T47D (cell line): ENCODE data around the gene IFFO2.

Experiments
- DNase-seq, 2 experiments: peaks; one replicate each; pipeline versions ENCODE4 v3.0.0 to v3.0.0-alpha.2; 2011 to 2012; ENCODE audit warnings: low read depth in 1 of 2, low spot score in 1 of 2
- JUND ChIP-seq: IDR thresholded peaks from 2 replicates; pipeline ENCODE4 v1.6.1; 2012; ENCODE audit warnings: low read depth
- in situ Hi-C: cut with HindIII; loops from 2 replicates; pipeline ENCODE4 v1.10.0; 2016; ENCODE audit warnings: low sequenced_read_pairs, low pct_unique_long_range_greater_than_20kb

The IFFO2 gene

DNA sequence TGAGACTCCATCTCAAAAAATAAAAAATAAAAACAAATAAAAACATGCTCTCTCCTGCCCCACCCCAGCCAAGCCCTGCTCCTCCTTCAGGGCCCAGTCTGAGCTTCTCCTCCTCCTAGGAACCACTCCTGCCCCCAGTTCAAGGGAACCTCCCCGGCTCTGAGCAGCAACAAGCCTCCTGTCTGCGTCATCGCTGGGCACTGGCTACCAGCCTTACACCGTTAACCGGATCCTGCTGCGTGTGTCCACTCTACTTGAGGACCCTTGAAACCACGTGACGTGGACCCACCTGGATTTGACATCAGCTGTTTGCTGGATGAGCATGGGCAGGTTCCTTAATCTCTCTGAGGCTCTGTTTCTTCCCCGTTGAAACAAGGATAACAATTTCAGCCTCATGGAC is 95.4 kb downstream of the IFFO2 start:
- in situ Hi-C loops, result no loop called here
- TF ChIP-seq JUND, result no peak
- no peak for DNase-seq

DNA sequence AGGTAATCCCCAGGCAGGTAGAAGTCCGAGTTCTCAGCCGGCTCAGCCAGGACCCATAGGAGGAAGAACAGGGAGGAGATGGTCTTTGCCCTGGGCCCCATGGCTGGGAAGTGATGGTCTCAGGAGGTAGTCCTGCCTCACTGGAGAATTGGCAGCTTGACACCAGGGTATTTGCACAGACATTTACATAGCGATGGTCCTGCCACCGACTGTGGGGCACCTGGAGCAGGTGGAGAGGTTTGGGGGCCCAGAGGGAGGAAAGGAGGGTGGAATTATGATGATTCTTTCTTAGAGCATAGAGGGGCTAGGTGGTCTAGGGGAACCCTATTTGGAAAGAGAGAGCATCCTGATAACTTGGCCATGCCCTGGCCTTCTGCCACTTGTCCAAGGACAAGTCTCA is 96.9 kb downstream of the IFFO2 start, which contains the start of gene TAS1R2:
Gene TAS1R2 (minus strand): TSS at position 101 of the 400 bp plus-strand sequence. CDS start 0 bp downstream, at position 101.
- no peak for TF ChIP-seq JUND
- in situ Hi-C loops, result no loop called here
- DNase-seq, result no peak

DNA sequence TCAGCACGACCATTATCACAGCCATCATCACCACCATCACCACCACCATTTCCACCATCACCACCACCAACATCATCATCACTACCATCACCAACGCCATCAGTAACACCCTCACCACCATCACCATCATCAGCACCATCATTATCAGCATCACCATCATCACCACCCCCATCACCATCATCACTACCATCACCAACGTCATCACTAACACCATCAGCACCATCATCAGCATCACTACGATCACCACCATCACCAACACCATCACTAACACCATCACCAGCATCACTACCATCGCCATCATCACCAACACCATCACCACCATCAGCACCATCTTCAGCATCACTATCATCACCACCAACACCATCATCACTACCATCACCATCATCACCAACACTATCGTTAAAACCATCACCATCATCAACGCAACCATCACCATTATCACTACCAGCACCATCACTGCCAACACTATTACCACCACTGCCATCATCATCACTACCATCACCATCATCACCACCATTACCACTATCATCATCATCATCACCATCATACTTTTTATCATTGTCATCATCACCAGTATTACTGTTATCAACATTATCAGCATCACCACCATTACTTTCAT is 98.3 kb downstream of the IFFO2 start:
- TF ChIP-seq JUND, result no peak
- in situ Hi-C loops, result no loop called here
- no peak for DNase-seq

DNA sequence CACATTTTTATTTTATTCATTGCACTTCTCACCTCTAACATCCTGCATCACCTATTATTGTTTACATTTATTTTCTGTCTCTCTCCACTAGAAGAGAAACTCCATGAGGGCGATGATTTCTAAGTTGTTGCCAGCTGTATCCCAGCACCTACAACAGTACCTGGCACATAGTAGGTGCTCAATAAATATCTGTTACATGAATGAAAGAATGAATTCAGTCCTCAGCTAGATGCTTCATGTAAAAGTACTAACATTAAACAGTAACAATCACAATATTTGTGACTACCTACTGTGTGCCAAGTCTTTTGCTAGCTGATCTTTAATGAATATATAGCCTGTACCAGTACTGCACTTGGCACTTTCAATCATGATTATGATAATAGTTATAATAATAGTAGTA is 100.0 kb downstream of the IFFO2 start:
- TF ChIP-seq JUND, result no peak
- in situ Hi-C loops, result no loop called here
- DNase-seq, result no peak

DNA sequence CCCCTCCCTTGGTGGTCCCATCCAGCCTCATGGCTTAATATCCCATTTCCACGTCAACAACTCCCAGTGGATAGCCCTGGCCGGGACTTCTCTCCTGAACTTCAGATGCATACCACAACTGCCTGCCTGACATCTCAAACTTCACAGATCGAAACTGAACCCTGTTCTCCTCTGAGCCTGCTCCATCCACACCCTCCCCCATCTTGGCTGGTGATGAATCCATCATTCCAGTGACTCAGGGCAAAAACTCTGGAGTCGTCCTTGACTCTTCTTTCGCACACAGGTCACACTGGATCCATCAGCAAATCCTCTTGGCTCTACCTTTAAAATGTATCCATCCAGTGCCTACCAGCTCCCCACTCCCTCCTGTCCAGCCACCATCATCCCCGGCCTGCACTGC is 100.9 kb downstream of the IFFO2 start:
- TF ChIP-seq JUND, result no peak
- in situ Hi-C loops, result no loop called here

DNA sequence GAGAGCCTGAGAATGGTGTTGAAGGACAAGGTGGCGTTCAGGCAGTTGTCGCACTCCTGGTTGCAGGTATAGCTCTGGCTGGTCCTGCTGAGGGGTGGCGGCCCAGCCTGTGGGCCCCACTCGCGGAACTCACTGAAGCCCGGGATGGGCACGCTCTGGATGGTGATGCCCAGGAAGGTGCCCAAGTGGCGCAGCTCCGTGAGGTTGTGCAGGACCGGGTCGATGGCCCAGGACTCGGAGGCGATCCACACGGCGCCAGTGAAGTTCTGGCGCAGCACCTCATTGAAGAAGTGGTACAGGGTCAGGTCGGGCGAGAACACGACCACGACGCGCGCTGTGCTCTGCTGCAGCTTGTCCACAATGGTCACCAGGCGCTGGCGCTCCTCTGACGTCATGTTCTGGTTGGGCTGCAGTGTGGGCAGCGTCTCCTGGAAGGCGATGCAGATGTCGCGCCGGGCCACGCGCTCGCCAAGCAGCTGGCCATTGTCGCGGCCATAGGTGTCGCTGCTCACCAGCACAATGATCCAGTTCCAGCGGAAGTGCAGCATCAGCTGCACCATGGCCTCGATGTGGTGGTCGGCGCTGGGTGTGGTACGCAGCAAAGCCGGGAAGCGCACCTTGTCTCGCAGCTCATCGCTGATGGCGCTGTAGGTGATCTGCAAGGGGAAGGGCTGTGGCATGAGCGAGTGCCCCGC is 102.0 kb downstream of the IFFO2 start:
- in situ Hi-C loops, result no loop called here
- TF ChIP-seq JUND, result no peak
- DNase-seq, result no peak

More for the DNA sequence above, 100.9 kb downstream of the IFFO2 start:
- DNase-seq, result no peak
